Neuronal stem cell (in vitro differentiated cells): ENCODE results near the gene SIRT2.
"Not testable (repeated sequence)": the region's sequence is repeated elsewhere in the genome, so short reads cannot be mapped to it uniquely, and the experiment has no call there.

ENCODE experiments used
- DNase-seq: peaks from one replicate; pipeline ENCODE4 v3.0.0-alpha.2; 2013; ENCODE audit warnings: low spot score
- H2AFZ ChIP-seq: one replicate; pipeline ENCODE4 v1.6.1; 2013; ENCODE audit warnings: mild to moderate bottlenecking, low read length, inconsistent platforms
- H2AK5ac ChIP-seq: 2 replicates; pipeline ENCODE4 v1.6.1; 2013; ENCODE audit warnings: low read depth, mild to moderate bottlenecking, inconsistent platforms, low read length, moderate library complexity, mixed read lengths
- H2BK120ac ChIP-seq: 2 replicates; pipeline ENCODE4 v1.6.1; 2013; ENCODE audit warnings: low read depth, mild to moderate bottlenecking, inconsistent platforms, low read length, moderate library complexity, mixed read lengths
- H2BK12ac ChIP-seq: one replicate; pipeline ENCODE4 v1.6.1; 2013; ENCODE audit warnings: low read length, inconsistent platforms
- H2BK15ac ChIP-seq: 2 replicates; pipeline ENCODE4 v1.6.1; 2013; ENCODE audit warnings: mild to moderate bottlenecking, low read length, inconsistent platforms, mixed read lengths
- H2BK5ac ChIP-seq: one replicate; pipeline ENCODE4 v1.6.1; 2013; ENCODE audit warnings: inconsistent platforms, mild to moderate bottlenecking, low read length, moderate library complexity
- H3K14ac ChIP-seq: one replicate; pipeline ENCODE4 v1.6.1; 2013; ENCODE audit warnings: low read length, inconsistent platforms
- H3K18ac ChIP-seq: 2 replicates; pipeline ENCODE4 v1.6.1; 2013; ENCODE audit warnings: low read length, inconsistent platforms
- H3K23ac ChIP-seq: 2 replicates; pipeline ENCODE4 v1.6.1; 2013; ENCODE audit warnings: low read depth, mild to moderate bottlenecking, mixed read lengths, low read length, inconsistent platforms; ENCODE audit not compliant: poor library complexity
- H3K27ac ChIP-seq: replicated peaks from 3 replicates; pipeline ENCODE4 v1.5.1; 2013; ENCODE audit warnings: low read length, inconsistent platforms
- H3K27me3 ChIP-seq, 3 experiments: 2 replicates each; pipeline ENCODE4 v1.6.1; 2013; ENCODE audit warnings: low read length in 3 of 3, mild to moderate bottlenecking in 2 of 3, inconsistent platforms in 1 of 3, low read depth in 1 of 3, mixed read lengths in 1 of 3, moderate library complexity in 1 of 3; ENCODE audit not compliant: control insufficient read depth in 3 of 3, insufficient read depth in 3 of 3
- H3K36me3 ChIP-seq, 2 donors: replicated peaks in 1 of 2; 2 replicates each; pipeline ENCODE4 v1.6.1; 2013; ENCODE audit warnings: low read length in 2 of 2; ENCODE audit not compliant: control insufficient read depth in 2 of 2, insufficient read depth in 2 of 2
- H3K4ac ChIP-seq: 2 replicates; pipeline ENCODE4 v1.6.1; 2013; ENCODE audit warnings: inconsistent platforms, mild to moderate bottlenecking, low read length, moderate library complexity
- H3K4me1 ChIP-seq, 2 donors: 1 replicate in 1 of 2; 2 replicates in 1 of 2; pipeline ENCODE4 v1.6.1; 2013; ENCODE audit warnings: low read length in 2 of 2, low read depth in 1 of 2; ENCODE audit not compliant: control insufficient read depth in 2 of 2, insufficient read depth in 1 of 2
- H3K4me2 ChIP-seq: one replicate; pipeline ENCODE4 v1.6.1; 2013; ENCODE audit warnings: mild to moderate bottlenecking, low read length, inconsistent platforms; ENCODE audit not compliant: insufficient read depth, poor library complexity, severe bottlenecking
- H3K4me3 ChIP-seq, 2 donors: 2 replicates each; pipeline ENCODE4 v1.5.1; 2013; ENCODE audit warnings: low read length in 2 of 2, mild to moderate bottlenecking in 2 of 2, inconsistent platforms in 1 of 2, moderate library complexity in 1 of 2
- H3K79me1 ChIP-seq: one replicate; pipeline ENCODE4 v1.6.1; 2013; ENCODE audit warnings: low read depth, mild to moderate bottlenecking, inconsistent platforms, low read length, moderate library complexity
- H3K9ac ChIP-seq: one replicate; pipeline ENCODE4 v1.6.1; 2013; ENCODE audit warnings: mild to moderate bottlenecking, low read depth, low read length, inconsistent platforms; ENCODE audit not compliant: poor library complexity
- H3K9me3 ChIP-seq, 2 donors: replicated peaks in 1 of 2; 2 replicates each; pipeline versions ENCODE3 to v1.6.1; 2013; ENCODE audit warnings: low read length in 2 of 2, mild to moderate bottlenecking in 2 of 2, inconsistent platforms in 1 of 2, low read depth in 1 of 2, mixed read lengths in 1 of 2, moderate library complexity in 1 of 2; ENCODE audit not compliant: control insufficient read depth in 2 of 2, insufficient read depth in 1 of 2
- H4K8ac ChIP-seq: one replicate; pipeline ENCODE4 v1.6.1; 2013; ENCODE audit warnings: low read depth, mild to moderate bottlenecking, inconsistent platforms, low read length, moderate library complexity
- H4K91ac ChIP-seq: one replicate; pipeline ENCODE4 v1.6.1; 2013; ENCODE audit warnings: low read length, low read depth, mild to moderate bottlenecking, inconsistent platforms; ENCODE audit not compliant: poor library complexity
- WGBS, 2 donors: extraction: QIAGEN DNeasy Blood & Tissue Kit; methylation state at CpG; one replicate each; pipeline ENCODE4 v1.1.7; 2013; ENCODE audit warnings: missing lambda C conversion rate in 2 of 2, mixed read lengths in 1 of 2; ENCODE audit not compliant: insufficient read length in 2 of 2, insufficient replicate concordance in 1 of 2; ENCODE audit errors: extremely low coverage in 2 of 2; 5-methylcytosine and 5-hydroxymethylcytosine counted together

The SIRT2 gene

DNA sequence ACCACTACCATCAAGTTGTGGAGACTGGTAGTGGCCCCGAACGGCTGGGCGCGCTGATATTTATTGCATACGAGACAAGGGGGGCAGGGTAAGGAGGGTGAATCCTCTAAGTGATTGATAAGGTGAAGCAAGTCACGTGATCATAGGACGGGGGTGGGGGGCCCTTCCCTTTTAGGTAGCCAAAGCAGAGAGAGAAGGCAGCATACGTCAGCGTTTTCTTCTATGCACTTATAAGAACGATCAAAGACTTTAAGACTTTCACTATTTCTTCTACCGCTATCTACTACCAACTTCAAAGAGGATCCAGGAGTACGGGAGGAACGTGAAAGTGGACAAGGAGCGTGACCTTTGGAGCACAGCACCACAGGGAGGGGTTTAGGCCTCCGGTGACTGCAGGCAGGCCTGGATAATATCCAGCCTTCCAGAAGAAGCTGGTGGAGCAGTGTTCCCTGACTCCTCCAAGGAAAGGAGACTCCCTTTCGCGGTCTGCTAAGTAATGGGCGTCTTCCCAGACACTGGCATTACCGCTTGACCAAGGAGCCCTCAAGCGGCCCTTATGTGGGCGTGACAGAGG is 39.7 kb downstream of the SIRT2 start:
- H3K4me1 ChIP-seq, H2BK120ac ChIP-seq, H3K36me3 ChIP-seq, H3K4me3 ChIP-seq, H3K27me3 ChIP-seq, H3K4me2 ChIP-seq, H3K4ac ChIP-seq, H3K18ac ChIP-seq, H4K8ac ChIP-seq, H3K9ac ChIP-seq, H3K27ac ChIP-seq, H3K14ac ChIP-seq, H2BK15ac ChIP-seq, H4K91ac ChIP-seq, H2BK12ac ChIP-seq, H3K9me3 ChIP-seq, H3K23ac ChIP-seq, H2BK5ac ChIP-seq, DNase-seq, H3K79me1 ChIP-seq, H2AK5ac ChIP-seq: not testable (repeated sequence)
- H2AFZ ChIP-seq: peak overlapping the region; percentile 40
- WGBS, 2 donors: no CpG with 5 or more reads among the region's 21 CpGs

DNA sequence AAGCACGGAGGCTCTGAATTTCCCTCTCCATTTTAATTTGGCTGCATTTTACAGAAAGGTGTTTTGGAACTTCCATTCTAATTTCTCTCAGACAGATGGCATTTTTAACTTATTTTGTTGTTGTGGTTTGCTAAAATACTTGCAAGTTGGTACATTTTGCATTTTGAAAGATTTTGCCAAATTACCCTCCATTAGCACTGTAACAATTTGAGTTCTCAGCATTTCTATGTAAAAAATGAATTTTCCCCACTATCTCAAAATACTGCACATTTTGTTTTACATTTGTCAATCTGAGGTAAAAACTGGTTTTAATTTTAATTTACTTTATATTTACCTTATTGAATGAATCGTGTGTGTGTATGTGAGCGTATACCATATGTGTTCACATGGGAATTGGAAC is 42.6 kb downstream of the SIRT2 start:
- no peak overlapping the region for H2AFZ ChIP-seq
- no peak overlapping the region for H3K9ac ChIP-seq
- H3K4ac ChIP-seq: no peak overlapping the region
- no peaks in the 10 kb centered on the region for H3K27me3 ChIP-seq
- no peak overlapping the region for H2BK15ac ChIP-seq
- no CpG with 5 or more reads among the region's 3 CpGs for WGBS, 2 donors
- H2AK5ac ChIP-seq: no peak overlapping the region
- H2BK5ac ChIP-seq: no peak overlapping the region
- no peak overlapping the region for H3K4me2 ChIP-seq
- no peak overlapping the region for H4K8ac ChIP-seq
- DNase-seq: no peak
- H4K91ac ChIP-seq: no peak overlapping the region
- no peak overlapping the region for H3K18ac ChIP-seq
- H3K9me3 ChIP-seq: peaks cover 0 to 6% of the 10 kb centered on the region in 2 donors
- H3K79me1 ChIP-seq: no peaks in the 10 kb centered on the region
- no peaks in the 10 kb centered on the region for H3K36me3 ChIP-seq
- H3K4me1 ChIP-seq: peaks cover 0 to 6% of the 10 kb centered on the region in 2 donors
- H3K27ac ChIP-seq: no peak overlapping the region
- no peak overlapping the region for H2BK120ac ChIP-seq
- no peak overlapping the region for H3K23ac ChIP-seq
- no peak overlapping the region for H2BK12ac ChIP-seq
- H3K4me3 ChIP-seq: no peak overlapping the region
- no peak overlapping the region for H3K14ac ChIP-seq

- no CpG with 5 or more reads among the region's 37 CpGs for WGBS, 2 donors
- H4K91ac ChIP-seq, H2AK5ac ChIP-seq, DNase-seq, H3K23ac ChIP-seq, H3K27ac ChIP-seq, H3K14ac ChIP-seq, H3K18ac ChIP-seq, H3K4me3 ChIP-seq, H3K4me1 ChIP-seq, H2BK12ac ChIP-seq, H2AFZ ChIP-seq, H3K9me3 ChIP-seq, H3K9ac ChIP-seq, H3K79me1 ChIP-seq, H2BK15ac ChIP-seq, H2BK5ac ChIP-seq, H4K8ac ChIP-seq, H3K27me3 ChIP-seq, H3K4ac ChIP-seq, H2BK120ac ChIP-seq, H3K36me3 ChIP-seq, H3K4me2 ChIP-seq: not testable (repeated sequence)
Measured at GRCh38 chr19:38855751-38856150, 43.7 kb downstream of the SIRT2 start.

- H2AFZ ChIP-seq, H4K91ac ChIP-seq, H3K14ac ChIP-seq, H3K27ac ChIP-seq, H4K8ac ChIP-seq, DNase-seq, H2BK12ac ChIP-seq, H3K27me3 ChIP-seq, H3K4me1 ChIP-seq, H3K9me3 ChIP-seq, H3K36me3 ChIP-seq, H3K9ac ChIP-seq, H3K4me2 ChIP-seq, H3K4me3 ChIP-seq, H2BK5ac ChIP-seq, H2AK5ac ChIP-seq, H3K79me1 ChIP-seq, H3K18ac ChIP-seq, H2BK15ac ChIP-seq, H3K4ac ChIP-seq, H3K23ac ChIP-seq, H2BK120ac ChIP-seq: not testable (repeated sequence)
- WGBS, 2 donors: no CpG with 5 or more reads among the region's 3 CpGs
Measured at GRCh38 chr19:38854961-38855360, 44.5 kb downstream of the SIRT2 start.
